PC-3 (cell line): Measurements from ENCODE around the gene KCTD16. TPM values are rescaled to one million over a fixed set of nuclear protein-coding genes. Genes with fewer than 3 reads are reported as not detected.

Experiments
- ATAC-seq: fragments of 200-7000 bp; cut with Tn5 transposase; 2 replicates; pipeline ENCODE4 v1.9.1; 2020; ENCODE audit warnings: mild to moderate bottlenecking, moderate library complexity
- BruUV-seq: library from RNA; stranded (reverse); fragments of 400-500 nt; replicated peaks from 2 replicates; lab custom pipeline; 2021; lab: Mats Ljungman, UMichigan
- CTCF ChIA-PET: fragments of 300-600 bp; sonication (Branson Sonifier 250); formaldehyde crosslinking; loops from one replicate; lab custom pipeline; 2022; ENCODE audit warnings: antibody characterized with exemption; lab: Charles Lee
- POLR2A ChIA-PET: fragments of 300-600 bp; sonication (Branson Sonifier 250); formaldehyde crosslinking; loops from one replicate; lab custom pipeline; 2022; ENCODE audit warnings: antibody characterized with exemption; ENCODE audit not compliant: unreplicated experiment; lab: Charles Lee
- DNase-seq: peaks from one replicate; pipeline ENCODE4 v3.0.0-alpha.2; 2015
- H2AFZ ChIP-seq: fragments of 300-600 bp; sonication (generic); 2 replicates; pipeline ENCODE4 v1.6.0; 2016; ENCODE audit warnings: antibody characterized with exemption, low read length
- H3F3A ChIP-seq: fragments of 300-600 bp; sonication (generic); one replicate; pipeline ENCODE4 v1.6.0; 2017; ENCODE audit warnings: antibody characterized with exemption, low read length, control low read depth, mild to moderate bottlenecking; ENCODE audit not compliant: unreplicated experiment
- H3K27ac ChIP-seq: fragments of 300-600 bp; sonication (generic); 2 replicates; pipeline ENCODE4 v1.5.1; 2016; ENCODE audit warnings: mild to moderate bottlenecking, low read length
- H3K27me3 ChIP-seq: fragments of 300-600 bp; sonication (generic); 2 replicates; pipeline ENCODE4 v1.6.1; 2016; ENCODE audit warnings: low read length, mixed read lengths
- H3K36me3 ChIP-seq: fragments of 300-600 bp; sonication (generic); 2 replicates; pipeline ENCODE4 v1.6.1; 2016; ENCODE audit warnings: low read depth, mixed run types, low read length, mixed read lengths
- H3K4me1 ChIP-seq: fragments of 300-600 bp; sonication (generic); 2 replicates; pipeline ENCODE4 v1.5.1; 2016; ENCODE audit warnings: low read length; ENCODE audit not compliant: insufficient read depth
- H3K4me2 ChIP-seq: fragments of 300-600 bp; sonication (generic); 2 replicates; pipeline ENCODE4 v1.6.0; 2016; ENCODE audit warnings: low read length
- H3K4me3 ChIP-seq: fragments of 300-600 bp; sonication (generic); 2 replicates; pipeline ENCODE4 v1.5.1; 2016; ENCODE audit warnings: mild to moderate bottlenecking, low read length, mixed read lengths
- H3K79me2 ChIP-seq: fragments of 300-600 bp; sonication (generic); 2 replicates; pipeline ENCODE4 v1.6.1; 2017; ENCODE audit warnings: low read length, mixed read lengths
- H3K9ac ChIP-seq: fragments of 300-600 bp; sonication (generic); 2 replicates; pipeline ENCODE4 v1.6.0; 2016; ENCODE audit warnings: mild to moderate bottlenecking, low read length
- H3K9me2 ChIP-seq: fragments of 300-600 bp; sonication (generic); replicated peaks from 2 replicates; pipeline ENCODE4 v1.6.1; 2016; ENCODE audit warnings: mixed run types, low read length, mixed read lengths
- H3K9me3 ChIP-seq: fragments of 300-600 bp; sonication (generic); 2 replicates; pipeline ENCODE4 v1.6.1; 2016; ENCODE audit warnings: low read length, mixed read lengths
- H4K20me1 ChIP-seq: fragments of 300-600 bp; sonication (generic); 2 replicates; pipeline ENCODE4 v1.6.1; 2016; ENCODE audit warnings: low read length, mixed read lengths
- EZH2 ChIP-seq: fragments of 300-600 bp; sonication (generic); IDR thresholded peaks from one replicate; pipeline ENCODE4 v1.6.1; 2017; ENCODE audit warnings: antibody characterized with exemption, mild to moderate bottlenecking, low read length; ENCODE audit not compliant: unreplicated experiment
- EZH2phosphoT487 ChIP-seq: fragments of 300-600 bp; sonication (generic); IDR thresholded peaks from 2 replicates; pipeline ENCODE4 v1.6.1; 2018; ENCODE audit warnings: mild to moderate bottlenecking, antibody characterized with exemption, low read length, borderline replicate concordance
- intact Hi-C: fragments of 100-400 bp; cut with micrococcal nuclease; formaldehyde crosslinking; loops from 2 replicates; pipeline ENCODE4 v1.9.0; 2023
- total RNA-seq: library from RNA; depleted of rRNA; stranded (reverse); fragments of >200 nt; gene quantifications from 2 replicates; pipeline ENCODE4 v1.2.3, GENCODE V29; 2014
- TF ChIP-seq, protein P1 (sequence below): fragments of 300-600 bp; sonication (generic); conservative IDR thresholded peaks from 2 replicates; pipeline ENCODE4 v1.5.1; 2017; ENCODE audit warnings: antibody characterized with exemption, low read depth, mild to moderate bottlenecking, low read length

The KCTD16 gene
- total RNA-seq, 1 experiment from 2014 or later: not detected

DNA sequence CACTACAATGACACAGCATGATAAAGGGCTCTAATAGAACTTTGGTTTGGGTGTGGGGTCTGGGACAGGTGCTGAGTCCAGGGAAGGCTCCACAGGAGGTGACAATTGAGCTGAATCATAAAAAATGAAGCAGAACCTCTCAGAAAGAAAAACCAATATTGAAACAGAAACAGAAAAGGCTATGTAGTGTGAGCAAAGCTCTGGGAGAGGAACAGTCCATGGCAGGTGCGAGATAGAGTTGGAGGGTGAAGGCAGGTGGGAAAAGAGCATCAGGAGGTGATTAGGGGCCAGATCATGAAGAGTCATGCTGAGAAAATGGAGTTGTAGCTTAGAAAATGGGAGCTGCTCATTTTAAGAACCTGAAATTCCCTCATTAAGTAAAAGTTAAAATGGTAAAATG, 164.9 kb downstream of the KCTD16 start:
- H3K36me3 ChIP-seq: no peaks in the 10 kb centered on the region
- no peaks in the 10 kb centered on the region for H3K4me1 ChIP-seq
- DNase-seq (no peak), ATAC-seq (no peak)
- no peaks in the 10 kb centered on the region for H3K27me3 ChIP-seq
- H3K79me2 ChIP-seq: no peaks in the 10 kb centered on the region
- H3K9me2 ChIP-seq: no peaks in the 10 kb centered on the region
- no peaks in the 10 kb centered on the region for H3F3A ChIP-seq
- no peak overlapping the region for H3K4me3 ChIP-seq
- H3K9me3 ChIP-seq: no peaks in the 10 kb centered on the region
- TF ChIP-seq EZH2phosphoT487: no peak
- TF ChIP-seq, protein P1, sequence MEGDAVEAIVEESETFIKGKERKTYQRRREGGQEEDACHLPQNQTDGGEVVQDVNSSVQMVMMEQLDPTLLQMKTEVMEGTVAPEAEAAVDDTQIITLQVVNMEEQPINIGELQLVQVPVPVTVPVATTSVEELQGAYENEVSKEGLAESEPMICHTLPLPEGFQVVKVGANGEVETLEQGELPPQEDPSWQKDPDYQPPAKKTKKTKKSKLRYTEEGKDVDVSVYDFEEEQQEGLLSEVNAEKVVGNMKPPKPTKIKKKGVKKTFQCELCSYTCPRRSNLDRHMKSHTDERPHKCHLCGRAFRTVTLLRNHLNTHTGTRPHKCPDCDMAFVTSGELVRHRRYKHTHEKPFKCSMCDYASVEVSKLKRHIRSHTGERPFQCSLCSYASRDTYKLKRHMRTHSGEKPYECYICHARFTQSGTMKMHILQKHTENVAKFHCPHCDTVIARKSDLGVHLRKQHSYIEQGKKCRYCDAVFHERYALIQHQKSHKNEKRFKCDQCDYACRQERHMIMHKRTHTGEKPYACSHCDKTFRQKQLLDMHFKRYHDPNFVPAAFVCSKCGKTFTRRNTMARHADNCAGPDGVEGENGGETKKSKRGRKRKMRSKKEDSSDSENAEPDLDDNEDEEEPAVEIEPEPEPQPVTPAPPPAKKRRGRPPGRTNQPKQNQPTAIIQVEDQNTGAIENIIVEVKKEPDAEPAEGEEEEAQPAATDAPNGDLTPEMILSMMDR: no peak
- no peak for TF ChIP-seq EZH2
- intact Hi-C loops: no loop called here
- CTCF ChIA-PET: no interaction called here
- H3K9ac ChIP-seq: no peak overlapping the region
- no peak overlapping the region for H2AFZ ChIP-seq
- no TSS peak for BruUV-seq
- no peaks in the 10 kb centered on the region for H4K20me1 ChIP-seq
- no peak overlapping the region for H3K4me2 ChIP-seq
- no peak overlapping the region for H3K27ac ChIP-seq
- POLR2A ChIA-PET: no interaction called here

DNA sequence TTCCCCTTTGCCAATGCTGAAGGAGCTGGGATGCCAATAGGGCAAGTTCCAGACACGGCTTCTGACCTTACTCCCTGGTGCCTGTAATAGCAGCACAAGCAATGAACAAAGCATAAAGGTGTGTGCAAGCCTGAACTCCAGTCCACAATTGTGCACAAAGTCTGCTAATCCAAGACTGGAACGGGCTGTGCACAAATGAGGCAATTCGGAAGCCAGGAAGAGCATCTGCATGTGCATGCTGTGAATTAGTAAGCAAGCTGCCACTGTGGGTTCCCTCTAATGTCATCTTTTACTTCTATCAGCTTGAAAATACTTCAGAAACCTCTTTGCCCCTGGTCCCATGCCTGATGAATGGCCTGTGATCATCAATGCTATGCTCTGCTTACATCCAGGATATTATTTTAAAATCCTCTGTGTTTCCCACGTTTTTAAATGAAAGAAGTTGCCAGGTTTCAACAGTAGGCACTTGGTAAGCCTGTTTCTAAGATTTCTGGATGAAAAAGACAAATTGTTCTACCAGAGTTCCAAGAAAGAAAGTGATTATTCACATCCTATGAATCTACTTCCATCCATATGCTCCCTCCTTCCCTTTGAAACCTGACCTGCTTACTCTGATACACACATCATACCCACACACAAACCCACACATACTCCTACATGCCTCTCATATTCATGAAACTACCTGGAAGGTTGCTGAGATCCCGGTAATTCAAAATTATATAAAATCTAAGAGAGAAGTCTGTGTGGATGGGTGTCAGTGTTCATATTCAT, 165.7 kb downstream of the KCTD16 start:
- no peak overlapping the region for H2AFZ ChIP-seq
- no peak overlapping the region for H3K4me3 ChIP-seq
- H3K4me2 ChIP-seq: no peak overlapping the region
- H3K36me3 ChIP-seq: no peaks in the 10 kb centered on the region
- no TSS peak for BruUV-seq
- H3K27ac ChIP-seq: no peak overlapping the region
- H3K4me1 ChIP-seq: no peaks in the 10 kb centered on the region
- ATAC-seq (no peak), DNase-seq (no peak)
- POLR2A ChIA-PET: no interaction called here
- no peak overlapping the region for H3K9ac ChIP-seq
- intact Hi-C loops: no loop called here
- no peaks in the 10 kb centered on the region for H3K79me2 ChIP-seq
- H3K27me3 ChIP-seq: no peaks in the 10 kb centered on the region
- H4K20me1 ChIP-seq: no peaks in the 10 kb centered on the region
- no peaks in the 10 kb centered on the region for H3F3A ChIP-seq
- no peaks in the 10 kb centered on the region for H3K9me2 ChIP-seq
- CTCF ChIA-PET: no interaction called here
- TF ChIP-seq EZH2 (no peak), EZH2phosphoT487 (no peak)
- TF ChIP-seq, protein P1: no peak
- no peaks in the 10 kb centered on the region for H3K9me3 ChIP-seq

DNA sequence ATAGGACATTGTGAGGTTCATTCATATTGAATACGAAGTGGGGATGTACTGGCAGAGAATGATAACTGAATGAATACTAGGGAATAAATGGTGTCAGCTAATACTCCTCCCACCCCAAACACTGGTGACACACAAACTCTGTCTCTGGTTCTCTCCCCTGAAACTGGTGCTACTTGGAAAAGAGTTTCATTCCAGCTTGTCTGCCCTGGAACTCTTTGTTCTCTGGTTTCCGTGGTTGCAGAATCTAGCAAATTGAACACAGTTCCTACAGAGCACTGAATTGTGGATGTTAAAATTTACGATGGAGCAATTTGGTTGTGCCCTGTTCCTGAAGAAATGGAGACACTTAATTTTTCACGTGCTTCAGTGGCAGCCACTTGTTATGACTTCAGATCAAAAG, 181.7 kb downstream of the KCTD16 start:
- H3K9me2 ChIP-seq: no peaks in the 10 kb centered on the region
- H3K27me3 ChIP-seq: no peaks in the 10 kb centered on the region
- H4K20me1 ChIP-seq: no peaks in the 10 kb centered on the region
- no peaks in the 10 kb centered on the region for H3K4me1 ChIP-seq
- no peaks in the 10 kb centered on the region for H3K36me3 ChIP-seq
- H3K9ac ChIP-seq: no peak overlapping the region
- no peak overlapping the region for H2AFZ ChIP-seq
- no peaks in the 10 kb centered on the region for H3F3A ChIP-seq
- DNase-seq (no peak), ATAC-seq (no peak)
- no peaks in the 10 kb centered on the region for H3K79me2 ChIP-seq
- TF ChIP-seq EZH2: no peak
- TF ChIP-seq, protein P1: no peak
- no peak for TF ChIP-seq EZH2phosphoT487
- no TSS peak for BruUV-seq
- POLR2A ChIA-PET: no interaction called here
- no peak overlapping the region for H3K27ac ChIP-seq
- intact Hi-C loops: no loop called here
- H3K4me2 ChIP-seq: no peak overlapping the region
- H3K9me3 ChIP-seq: no peaks in the 10 kb centered on the region
- CTCF ChIA-PET: no interaction called here
- no peak overlapping the region for H3K4me3 ChIP-seq
